ENCODE data around the gene CNPPD1. TPM values are rescaled to one million over a fixed set of nuclear protein-coding genes. Genes with fewer than 3 reads are reported as not detected.

CNPPD1 gene
- total RNA-seq, 2 donors from 2014 or later, result 27.7 to 33.2 TPM

DNA sequence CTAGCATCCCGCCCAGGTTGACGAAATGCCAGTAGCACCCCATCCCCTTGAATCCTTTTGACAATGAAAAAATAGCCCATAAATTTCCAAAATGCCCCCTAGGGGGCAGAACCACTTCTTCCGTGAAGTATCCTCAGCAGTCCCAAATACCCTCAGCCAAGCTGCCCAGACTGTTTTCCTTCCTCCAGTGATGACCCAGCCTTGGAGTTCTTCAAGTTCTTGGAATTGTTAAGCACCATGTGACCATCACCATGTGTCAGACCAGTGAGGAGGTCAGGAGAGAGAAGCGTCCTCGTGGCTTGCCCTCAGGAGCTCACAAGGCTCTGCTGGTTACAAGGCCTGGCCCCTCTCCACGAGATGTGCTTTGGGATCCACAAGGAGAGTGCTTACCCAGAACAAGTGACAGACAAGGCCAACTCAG lies 5.5 kb downstream of the CNPPD1 start:
- Histone ChIP-seq H3K36me3 (ENCODE audit: control insufficient read depth, insufficient read depth, low read length) (peaks cover 29% of the 10 kb centered on the region), H3K27ac (ENCODE audit: low read depth, low read length) (no peak overlapping the region), H3K9ac (ENCODE audit: extremely low read depth, low read length, poor library complexity, severe bottlenecking) (no peak overlapping the region), H3K4me1 (ENCODE audit: control insufficient read depth, insufficient read depth, low read length) (peaks cover 3% of the 10 kb centered on the region), H3K27me3 (ENCODE audit: control insufficient read depth, insufficient read depth, low read length, poor library complexity, severe bottlenecking) (no peaks in the 10 kb centered on the region), H3K4me3 (ENCODE audit: low read length) (no peak overlapping the region), H3K9me3 (ENCODE audit: control insufficient read depth, low read length) (no peaks in the 10 kb centered on the region)
- peak; percentile 80 for DNase-seq
- H3K27ac Mint-ChIP-seq, result peak overlapping the region; percentile 64
- H3K9me3 Mint-ChIP-seq, result no peaks in the 10 kb centered on the region
- 62 to 80% methylated on average over 5 to 6 of the region's 6 CpGs for WGBS, 2 experiments (ENCODE audit: insufficient coverage in 1 of 2, insufficient read length in 1 of 2)
- no peak overlapping the region for H3K4me3 Mint-ChIP-seq
- peaks cover 13% of the 10 kb centered on the region for H3K36me3 Mint-ChIP-seq (ENCODE audit: low read depth)
- peaks cover 9% of the 10 kb centered on the region for H3K4me1 Mint-ChIP-seq
- peak; percentile 88 for TF ChIP-seq CTCF (conservative IDR thresholded peaks at IDR 0.05)
- H3K27me3 Mint-ChIP-seq (ENCODE audit: insufficient read depth), result peaks cover 6% of the 10 kb centered on the region

DNA sequence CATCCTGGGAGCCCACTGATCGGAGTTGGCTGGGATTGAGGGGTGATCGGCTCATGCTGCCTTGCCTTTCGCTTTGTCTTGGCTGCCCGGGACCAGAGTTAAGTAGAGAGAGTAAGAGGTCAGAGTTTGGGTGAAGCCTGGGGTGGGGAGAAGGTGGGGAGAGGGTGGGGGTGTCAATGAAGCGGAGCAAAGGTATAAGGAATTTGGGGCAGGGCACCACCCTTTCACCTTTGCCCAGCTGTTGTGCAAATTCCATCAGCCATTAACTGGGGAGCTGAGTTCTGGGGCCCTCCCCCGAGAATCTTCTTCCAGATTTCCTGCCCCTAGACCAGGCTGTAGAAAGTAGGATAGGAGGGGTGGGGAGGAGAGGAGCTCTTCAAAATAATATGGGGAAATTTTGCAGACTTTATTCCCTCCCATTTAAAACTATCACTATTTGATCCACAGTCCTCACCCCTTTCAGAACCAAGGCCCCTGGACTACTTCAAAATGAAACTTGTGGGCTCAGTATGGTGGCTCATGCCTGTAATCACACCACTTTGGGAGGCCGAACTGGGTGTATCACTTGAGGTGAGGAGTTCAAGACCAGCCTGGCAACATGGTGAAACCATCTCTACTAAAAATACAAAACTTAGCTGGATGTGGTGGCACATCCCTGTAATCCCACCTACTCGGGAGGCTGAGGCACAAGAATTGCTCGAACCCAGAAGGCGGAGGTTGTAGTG lies 6.6 kb downstream of the CNPPD1 start, which contains the start of gene SLC23A3:
Gene SLC23A3 (minus strand): TSS at position 100 of the 725 bp plus-strand sequence. CDS start 45 bp downstream, at position 55.
- no peaks in the 10 kb centered on the region for H3K27me3 ChIP-seq (ENCODE audit: control insufficient read depth, insufficient read depth, low read length, poor library complexity, severe bottlenecking)
- peaks cover 3% of the 10 kb centered on the region for H3K4me1 ChIP-seq (ENCODE audit: control insufficient read depth, insufficient read depth, low read length)
- Mint-ChIP-seq H3K4me1 (peaks cover 2% of the 10 kb centered on the region), H3K27me3 (ENCODE audit: insufficient read depth) (peaks cover 9% of the 10 kb centered on the region), H3K4me3 (no peak within 1 kb of the TSS), H3K9me3 (no peaks in the 10 kb centered on the region), H3K36me3 (ENCODE audit: low read depth) (peaks cover 13% of the 10 kb centered on the region), H3K27ac (no peak within 1 kb of the TSS)
- H3K27ac ChIP-seq (ENCODE audit: low read depth, low read length), result no peak within 1 kb of the TSS
- 93 to 94% methylated on average over 6 to 10 of the region's 10 CpGs for WGBS, 2 experiments (ENCODE audit: insufficient coverage in 1 of 2, insufficient read length in 1 of 2)
- no peak for TF ChIP-seq CTCF (conservative IDR thresholded peaks at IDR 0.05)
- H3K36me3 ChIP-seq (ENCODE audit: control insufficient read depth, insufficient read depth, low read length), result peaks cover 29% of the 10 kb centered on the region
- no peaks in the 10 kb centered on the region for H3K9me3 ChIP-seq (ENCODE audit: control insufficient read depth, low read length)
- no peak within 1 kb of the TSS for H3K9ac ChIP-seq (ENCODE audit: extremely low read depth, low read length, poor library complexity, severe bottlenecking)
- H3K4me3 ChIP-seq (ENCODE audit: low read length), result no peak within 1 kb of the TSS
- DNase-seq, result no peak

GRCh38 chr2:219168932-219169331 lies 7.8 kb downstream of the CNPPD1 start:
- no peaks in the 10 kb centered on the region for H3K27me3 ChIP-seq (ENCODE audit: control insufficient read depth, insufficient read depth, low read length, poor library complexity, severe bottlenecking)
- TF ChIP-seq CTCF (conservative IDR thresholded peaks at IDR 0.05), result no peak
- no peak overlapping the region for H3K27ac Mint-ChIP-seq

More at GRCh38 chr2:219168932-219169331, 7.8 kb downstream of the CNPPD1 start:
- Histone ChIP-seq H3K9me3 (ENCODE audit: control insufficient read depth, low read length) (no peaks in the 10 kb centered on the region), H3K27ac (ENCODE audit: low read depth, low read length) (no peak overlapping the region), H3K36me3 (ENCODE audit: control insufficient read depth, insufficient read depth, low read length) (peaks cover 18% of the 10 kb centered on the region), H3K9ac (ENCODE audit: extremely low read depth, low read length, poor library complexity, severe bottlenecking) (no peak overlapping the region), H3K4me3 (ENCODE audit: low read length) (no peak overlapping the region), H3K4me1 (ENCODE audit: control insufficient read depth, insufficient read depth, low read length) (peaks cover 3% of the 10 kb centered on the region)
- H3K9me3 Mint-ChIP-seq, result no peaks in the 10 kb centered on the region
- no peak for DNase-seq
- no peak overlapping the region for H3K4me3 Mint-ChIP-seq
- peaks cover 6% of the 10 kb centered on the region for H3K36me3 Mint-ChIP-seq (ENCODE audit: low read depth)
- H3K27me3 Mint-ChIP-seq (ENCODE audit: insufficient read depth), result peaks cover 14% of the 10 kb centered on the region
- peaks cover 2% of the 10 kb centered on the region for H3K4me1 Mint-ChIP-seq
